ENCODE measurements around the gene LMBR1.

Gene LMBR1

GRCh38 chr7:156735851-156736250, 157.1 kb downstream of the LMBR1 start:
- no peaks in the 10 kb centered on the region for H3K79me2 ChIP-seq (ENCODE audit: insufficient read depth, low read length)
- ATAC-seq (ENCODE audit: insufficient read depth, low read depth) (no peak), DNase-seq (no peak)
- H3K27me3 ChIP-seq (ENCODE audit: insufficient read depth, low read length, poor library complexity) = no peaks in the 10 kb centered on the region
- no peak overlapping the region for H3K9ac ChIP-seq (ENCODE audit: low read depth, low read length)
- H2AFZ ChIP-seq (ENCODE audit: low read depth, low read length) = no peak overlapping the region
- peaks cover 11% of the 10 kb centered on the region for H3K4me1 ChIP-seq (ENCODE audit: insufficient read depth, low read length)
- no peak overlapping the region for H3K4me2 ChIP-seq (ENCODE audit: insufficient read depth, low read length)
- H4K20me1 ChIP-seq (ENCODE audit: insufficient read depth, low read length) = no peaks in the 10 kb centered on the region
- H3K27ac ChIP-seq (ENCODE audit: low read length) = no peak overlapping the region
- TF ChIP-seq EZH2 (IDR thresholded peaks at IDR 0.05; ENCODE audit: borderline replicate concordance, low read depth, low read length, severe bottlenecking) = no peak
- TF ChIP-seq, protein P1, sequence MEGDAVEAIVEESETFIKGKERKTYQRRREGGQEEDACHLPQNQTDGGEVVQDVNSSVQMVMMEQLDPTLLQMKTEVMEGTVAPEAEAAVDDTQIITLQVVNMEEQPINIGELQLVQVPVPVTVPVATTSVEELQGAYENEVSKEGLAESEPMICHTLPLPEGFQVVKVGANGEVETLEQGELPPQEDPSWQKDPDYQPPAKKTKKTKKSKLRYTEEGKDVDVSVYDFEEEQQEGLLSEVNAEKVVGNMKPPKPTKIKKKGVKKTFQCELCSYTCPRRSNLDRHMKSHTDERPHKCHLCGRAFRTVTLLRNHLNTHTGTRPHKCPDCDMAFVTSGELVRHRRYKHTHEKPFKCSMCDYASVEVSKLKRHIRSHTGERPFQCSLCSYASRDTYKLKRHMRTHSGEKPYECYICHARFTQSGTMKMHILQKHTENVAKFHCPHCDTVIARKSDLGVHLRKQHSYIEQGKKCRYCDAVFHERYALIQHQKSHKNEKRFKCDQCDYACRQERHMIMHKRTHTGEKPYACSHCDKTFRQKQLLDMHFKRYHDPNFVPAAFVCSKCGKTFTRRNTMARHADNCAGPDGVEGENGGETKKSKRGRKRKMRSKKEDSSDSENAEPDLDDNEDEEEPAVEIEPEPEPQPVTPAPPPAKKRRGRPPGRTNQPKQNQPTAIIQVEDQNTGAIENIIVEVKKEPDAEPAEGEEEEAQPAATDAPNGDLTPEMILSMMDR (IDR thresholded peaks at IDR 0.05; ENCODE audit: borderline replicate concordance, extremely low read depth, low read length, poor library complexity, severe bottlenecking) = no peak
- peaks cover 55% of the 10 kb centered on the region for H3K36me3 ChIP-seq (ENCODE audit: insufficient read depth, low read length)
- peaks cover 16% of the 10 kb centered on the region for H3K9me3 ChIP-seq (ENCODE audit: insufficient read depth, low read length, severe bottlenecking)
- no peak overlapping the region for H3K4me3 ChIP-seq (ENCODE audit: low read depth in 1 of 2, low read length in 2 of 2)

DNA sequence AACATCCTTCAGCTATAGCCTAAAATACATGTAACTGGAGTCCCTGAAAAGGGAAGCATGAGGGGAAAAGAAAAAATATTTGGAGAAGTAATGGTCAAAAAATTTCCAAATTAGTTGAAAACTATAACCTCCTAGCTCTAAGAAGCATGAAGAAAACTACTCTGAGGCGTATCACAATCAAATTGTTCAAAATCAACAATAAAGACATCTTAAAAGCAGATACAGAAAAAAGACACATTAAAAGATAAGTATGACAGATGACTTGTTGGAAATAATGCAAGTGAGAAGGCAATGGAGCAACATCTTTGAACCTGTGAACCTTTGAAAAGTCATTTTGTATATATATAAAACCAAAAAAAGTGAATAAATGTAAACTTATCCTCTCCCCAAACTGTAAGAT, 159.3 kb downstream of the LMBR1 start:
- no peak for DNase-seq
- no peak overlapping the region for H2AFZ ChIP-seq (ENCODE audit: low read depth, low read length)
- H3K27ac ChIP-seq (ENCODE audit: low read length) = no peak overlapping the region
- no peaks in the 10 kb centered on the region for H4K20me1 ChIP-seq (ENCODE audit: insufficient read depth, low read length)
- no peak overlapping the region for H3K9ac ChIP-seq (ENCODE audit: low read depth, low read length)
- H3K79me2 ChIP-seq (ENCODE audit: insufficient read depth, low read length) = no peaks in the 10 kb centered on the region
- H3K36me3 ChIP-seq (ENCODE audit: insufficient read depth, low read length) = peaks cover 49% of the 10 kb centered on the region
- H3K27me3 ChIP-seq (ENCODE audit: insufficient read depth, low read length, poor library complexity) = no peaks in the 10 kb centered on the region
- no peak for ATAC-seq (ENCODE audit: insufficient read depth, low read depth)
- TF ChIP-seq, protein P1 (IDR thresholded peaks at IDR 0.05; ENCODE audit: borderline replicate concordance, extremely low read depth, low read length, poor library complexity, severe bottlenecking) = no peak
- no peak for TF ChIP-seq EZH2 (IDR thresholded peaks at IDR 0.05; ENCODE audit: borderline replicate concordance, low read depth, low read length, severe bottlenecking)
- no peak overlapping the region for H3K4me2 ChIP-seq (ENCODE audit: insufficient read depth, low read length)
- peaks cover 11% of the 10 kb centered on the region for H3K4me1 ChIP-seq (ENCODE audit: insufficient read depth, low read length)
- no peak overlapping the region for H3K4me3 ChIP-seq (ENCODE audit: low read depth in 1 of 2, low read length in 2 of 2)
- peaks cover 16% of the 10 kb centered on the region for H3K9me3 ChIP-seq (ENCODE audit: insufficient read depth, low read length, severe bottlenecking)

- Histone ChIP-seq H3K27ac (ENCODE audit: low read length) (no peak overlapping the region), H3K4me1 (ENCODE audit: insufficient read depth, low read length) (peaks cover 11% of the 10 kb centered on the region), H3K4me2 (ENCODE audit: insufficient read depth, low read length) (no peak overlapping the region), H4K20me1 (ENCODE audit: insufficient read depth, low read length) (no peaks in the 10 kb centered on the region), H2AFZ (ENCODE audit: low read depth, low read length) (no peak overlapping the region), H3K36me3 (ENCODE audit: insufficient read depth, low read length) (peaks cover 39% of the 10 kb centered on the region), H3K9me3 (ENCODE audit: insufficient read depth, low read length, severe bottlenecking) (peaks cover 16% of the 10 kb centered on the region), H3K4me3 (ENCODE audit: low read depth in 1 of 2, low read length in 2 of 2) (no peak overlapping the region), H3K9ac (ENCODE audit: low read depth, low read length) (no peak overlapping the region), H3K79me2 (ENCODE audit: insufficient read depth, low read length) (no peaks in the 10 kb centered on the region), H3K27me3 (ENCODE audit: insufficient read depth, low read length, poor library complexity) (no peaks in the 10 kb centered on the region)
- TF ChIP-seq EZH2 (IDR thresholded peaks at IDR 0.05; ENCODE audit: borderline replicate concordance, low read depth, low read length, severe bottlenecking) = no peak
- TF ChIP-seq, protein P1 (IDR thresholded peaks at IDR 0.05; ENCODE audit: borderline replicate concordance, extremely low read depth, low read length, poor library complexity, severe bottlenecking) = no peak
- DNase-seq (no peak), ATAC-seq (ENCODE audit: insufficient read depth, low read depth) (no peak)
Observed at GRCh38 chr7:156732091-156732625, 160.8 kb downstream of the LMBR1 start.
